Panc1 (cell line): ENCODE data around the gene CLMN. TPM values are rescaled to one million over a fixed set of nuclear protein-coding genes. Genes with fewer than 3 reads are reported as not detected.

Experiments
- ATAC-seq: fragments of 200-7000 bp; cut with Tn5 transposase; 2 replicates; pipeline ENCODE4 v1.9.1; 2020; ENCODE audit warnings: mild to moderate bottlenecking, moderate library complexity
- BruUV-seq: library from RNA; stranded (reverse); fragments of 400-500 nt; replicated peaks from 2 replicates; lab custom pipeline; 2021; lab: Mats Ljungman, UMichigan
- CTCF ChIA-PET: fragments of 300-600 bp; sonication (Branson Sonifier 250); formaldehyde crosslinking; loops from one replicate; lab custom pipeline; 2022; ENCODE audit warnings: antibody characterized with exemption; lab: Charles Lee
- POLR2A ChIA-PET: fragments of 300-600 bp; sonication (Branson Sonifier 250); formaldehyde crosslinking; loops from one replicate; lab custom pipeline; 2022; ENCODE audit warnings: antibody characterized with exemption; lab: Charles Lee
- DNase-seq: peaks from one replicate; pipeline ENCODE4 v3.0.0-alpha.2; 2010; ENCODE audit warnings: low read depth, low spot score
- H3K27ac ChIP-seq: 2 replicates; pipeline ENCODE4 v1.5.1; 2011; ENCODE audit warnings: mild to moderate bottlenecking, low read length, inconsistent platforms
- H3K27me3 ChIP-seq: fragments of 200-500 bp; sonication (Bioruptor generic); 2 replicates; pipeline ENCODE4 v1.6.0; 2014; ENCODE audit warnings: low read length, inconsistent platforms; ENCODE audit not compliant: control insufficient read depth, insufficient read depth
- H3K36me3 ChIP-seq: fragments of 200-500 bp; sonication (Bioruptor generic); 2 replicates; pipeline ENCODE4 v1.5.1; 2014; ENCODE audit warnings: inconsistent platforms, mild to moderate bottlenecking, low read length, moderate library complexity; ENCODE audit not compliant: control insufficient read depth, insufficient read depth
- H3K4me1 ChIP-seq: 2 replicates; pipeline ENCODE4 v1.5.1; 2011; ENCODE audit warnings: inconsistent platforms, mild to moderate bottlenecking, low read length, moderate library complexity; ENCODE audit not compliant: control insufficient read depth, insufficient read depth
- H3K4me3 ChIP-seq, 2 experiments: 2 replicates each; pipeline ENCODE4 v1.5.1; 2011 to 2012; ENCODE audit warnings: low read depth in 2 of 2, low read length in 2 of 2, mild to moderate bottlenecking in 2 of 2, inconsistent platforms in 1 of 2, moderate library complexity in 1 of 2
- H3K9me3 ChIP-seq: fragments of 200-500 bp; sonication (Bioruptor generic); 2 replicates; pipeline ENCODE4 v1.5.1; 2014; ENCODE audit warnings: low read depth, mild to moderate bottlenecking, inconsistent platforms, low read length, moderate library complexity; ENCODE audit not compliant: control insufficient read depth, insufficient read depth
- POLR2AphosphoS5 ChIP-seq: IDR thresholded peaks from 2 replicates; pipeline ENCODE4 v1.6.1; 2012; ENCODE audit warnings: mild to moderate bottlenecking, low read depth, low read length, moderate library complexity
- REST ChIP-seq, 2 experiments: IDR thresholded peaks; 2 replicates each; pipeline ENCODE4 v1.6.1; 2011 to 2012; ENCODE audit warnings: low read depth in 2 of 2, control low read depth in 1 of 2, low read length in 1 of 2, mild to moderate bottlenecking in 1 of 2, moderate library complexity in 1 of 2; ENCODE audit not compliant: insufficient read depth in 1 of 2
- SIN3A ChIP-seq: IDR thresholded peaks from 2 replicates; pipeline ENCODE4 v1.6.1; 2012; ENCODE audit warnings: low read depth, mild to moderate bottlenecking, low read length, moderate library complexity, borderline replicate concordance; ENCODE audit not compliant: insufficient read depth
- TCF7L2 ChIP-seq: IDR thresholded peaks from 2 replicates; pipeline ENCODE4 v1.6.1; 2011; ENCODE audit warnings: mild to moderate bottlenecking, low read depth, low read length, inconsistent platforms
- in situ Hi-C: cut with HindIII; loops from 2 replicates; pipeline ENCODE4 v1.10.0; 2016; ENCODE audit warnings: low sequenced_read_pairs, low pct_unique_long_range_greater_than_20kb
- intact Hi-C: fragments of 100-400 bp; cut with micrococcal nuclease; formaldehyde crosslinking; loops from one replicate; pipeline ENCODE4 v1.10.0; 2022; ENCODE audit not compliant: unreplicated experiment
- total RNA-seq: library from RNA; stranded (reverse); gene quantifications from one replicate; pipeline ENCODE4 v1.2.1, GENCODE V29; 2021; ENCODE audit not compliant: unreplicated experiment
- TF ChIP-seq, protein P1 (sequence below): fragments of 450-650 bp; IDR thresholded peaks from 2 replicates; pipeline ENCODE4 v1.5.1; 2017; ENCODE audit warnings: mild to moderate bottlenecking

Gene CLMN
- total RNA-seq, 1 experiment from 2014 or later: 34.9 TPM

DNA sequence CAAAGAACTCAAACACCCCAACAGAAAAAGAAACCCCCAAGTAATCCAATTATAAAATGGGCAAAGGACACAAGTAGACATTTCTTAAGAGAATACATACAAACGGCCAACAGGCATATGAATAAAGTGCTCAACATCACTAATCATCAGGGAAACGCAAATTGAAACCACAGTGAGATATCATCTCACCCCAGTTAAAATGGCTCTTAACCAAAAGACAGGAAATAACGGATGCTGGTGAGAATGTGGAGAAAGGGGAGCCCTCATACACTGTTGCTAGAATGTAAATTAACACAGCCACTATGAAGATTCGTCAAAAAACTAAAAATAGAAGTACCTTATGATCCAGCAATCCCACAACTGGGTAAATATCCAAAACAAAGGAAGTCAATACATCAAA lies 52.4 kb downstream of the CLMN start:
- Histone ChIP-seq H3K36me3 (no peaks in the 10 kb centered on the region), H3K27ac (peak overlapping the region; percentile 92), H3K27me3 (no peaks in the 10 kb centered on the region), H3K4me3 (no peak overlapping the region), H3K9me3 (no peaks in the 10 kb centered on the region), H3K4me1 (peaks cover 15% of the 10 kb centered on the region; the same call in 1 of the 2 replicates)
- no TSS peak for BruUV-seq
- no peak for ATAC-seq
- in situ Hi-C loops (no loop called here), intact Hi-C loops (no loop called here)
- DNase-seq: no peak
- CTCF ChIA-PET: no interaction called here
- TF ChIP-seq REST (IDR thresholded peaks at IDR 0.05; ENCODE audit: insufficient read depth in 1 of 2, low read depth in 2 of 2, low read length in 1 of 2) (no peak), POLR2AphosphoS5 (no peak), SIN3A (no peak), TCF7L2 (no peak)
- TF ChIP-seq, protein P1, sequence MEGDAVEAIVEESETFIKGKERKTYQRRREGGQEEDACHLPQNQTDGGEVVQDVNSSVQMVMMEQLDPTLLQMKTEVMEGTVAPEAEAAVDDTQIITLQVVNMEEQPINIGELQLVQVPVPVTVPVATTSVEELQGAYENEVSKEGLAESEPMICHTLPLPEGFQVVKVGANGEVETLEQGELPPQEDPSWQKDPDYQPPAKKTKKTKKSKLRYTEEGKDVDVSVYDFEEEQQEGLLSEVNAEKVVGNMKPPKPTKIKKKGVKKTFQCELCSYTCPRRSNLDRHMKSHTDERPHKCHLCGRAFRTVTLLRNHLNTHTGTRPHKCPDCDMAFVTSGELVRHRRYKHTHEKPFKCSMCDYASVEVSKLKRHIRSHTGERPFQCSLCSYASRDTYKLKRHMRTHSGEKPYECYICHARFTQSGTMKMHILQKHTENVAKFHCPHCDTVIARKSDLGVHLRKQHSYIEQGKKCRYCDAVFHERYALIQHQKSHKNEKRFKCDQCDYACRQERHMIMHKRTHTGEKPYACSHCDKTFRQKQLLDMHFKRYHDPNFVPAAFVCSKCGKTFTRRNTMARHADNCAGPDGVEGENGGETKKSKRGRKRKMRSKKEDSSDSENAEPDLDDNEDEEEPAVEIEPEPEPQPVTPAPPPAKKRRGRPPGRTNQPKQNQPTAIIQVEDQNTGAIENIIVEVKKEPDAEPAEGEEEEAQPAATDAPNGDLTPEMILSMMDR: no peak
- POLR2A ChIA-PET: interaction anchor here (0.9 kb wide), 1 partner anchor 35 kb away, joined by 3 read pairs; no protein-coding TSS in a partner anchor

GRCh38 chr14:95265106-95266094 lies 54.3 kb downstream of the CLMN start:
- intact Hi-C loops (no loop called here), in situ Hi-C loops (no loop called here)
- ATAC-seq: peak; percentile 94
- CTCF ChIA-PET: no interaction called here
- peak; percentile 95 for DNase-seq
- no peaks in the 10 kb centered on the region for H3K36me3 ChIP-seq
- POLR2A ChIA-PET: no interaction called here
- peak overlapping the region; percentile 92 for H3K27ac ChIP-seq
- no peaks in the 10 kb centered on the region for H3K9me3 ChIP-seq
- H3K4me3 ChIP-seq: peak overlapping the region; percentile 9 to 44
- TF ChIP-seq TCF7L2 (peak; percentile 75), REST (IDR thresholded peaks at IDR 0.05; ENCODE audit: insufficient read depth in 1 of 2, low read depth in 2 of 2, low read length in 1 of 2) (no peak), POLR2AphosphoS5 (peak; percentile 72)
- BruUV-seq: no TSS peak
- H3K27me3 ChIP-seq: no peaks in the 10 kb centered on the region
- H3K4me1 ChIP-seq: peaks cover 23% of the 10 kb centered on the region; the same call in 1 of the 2 replicates
